Lower lobe of right lung (tissue), 2 donors: ENCODE measurements around the gene RAP1GAP. TPM values are rescaled to one million over a fixed set of nuclear protein-coding genes. Genes with fewer than 3 reads are reported as not detected.
A peak's percentile ranks its signal among the peaks of the same experiment; 100 is the strongest.

Experiments
- ATAC-seq, 2 donors: fragments of 200-7000 bp; cut with Tn5 transposase; one replicate each; pipeline ENCODE4 v1.9.1; 2020 to 2022; ENCODE audit warnings: mild to moderate bottlenecking in 2 of 2, moderate library complexity in 2 of 2
- DNase-seq: peaks from one replicate; pipeline ENCODE4 v3.0.0-alpha.2; 2020
- H3K27ac ChIP-seq: fragments of 200-600 bp; one replicate; pipeline ENCODE4 v1.8.0; 2022
- H3K27me3 ChIP-seq: fragments of 200-600 bp; one replicate; pipeline ENCODE4 v1.8.0; 2022; ENCODE audit warnings: low read depth
- H3K36me3 ChIP-seq: fragments of 200-600 bp; one replicate; pipeline ENCODE4 v1.8.0; 2022; ENCODE audit warnings: mild to moderate bottlenecking
- H3K4me1 ChIP-seq: fragments of 200-600 bp; one replicate; pipeline ENCODE4 v1.8.0; 2022
- H3K4me3 ChIP-seq: fragments of 200-600 bp; one replicate; pipeline ENCODE4 v1.8.0; 2022; ENCODE audit warnings: mild to moderate bottlenecking
- H3K9me3 ChIP-seq: fragments of 200-600 bp; one replicate; pipeline ENCODE4 v1.8.0; 2022
- intact Hi-C: fragments of 100-400 bp; cut with DNase I; formaldehyde crosslinking; loops from one replicate; pipeline ENCODE4 v1.11.0; 2022
- total RNA-seq: library from RNA; stranded (reverse); fragmentation: NEBNext Ultra II Directional; extraction: Animal tissue kit (Norgen Biotek cat#: 25700); gene quantifications from one replicate; pipeline ENCODE4 v1.2.1, GENCODE V29; 2021
- TF ChIP-seq, protein P1 (sequence below): fragments of 200-600 bp; IDR thresholded peaks from one replicate; pipeline ENCODE4 v1.8.0; 2022; ENCODE audit warnings: antibody characterized with exemption, mild to moderate bottlenecking
- donor health status: DM: no; HTN: yes; CAD: no; lungs with severe emphysema.

Gene RAP1GAP
- total RNA-seq, 1 donor from 2014 or later = 33.7 TPM

DNA sequence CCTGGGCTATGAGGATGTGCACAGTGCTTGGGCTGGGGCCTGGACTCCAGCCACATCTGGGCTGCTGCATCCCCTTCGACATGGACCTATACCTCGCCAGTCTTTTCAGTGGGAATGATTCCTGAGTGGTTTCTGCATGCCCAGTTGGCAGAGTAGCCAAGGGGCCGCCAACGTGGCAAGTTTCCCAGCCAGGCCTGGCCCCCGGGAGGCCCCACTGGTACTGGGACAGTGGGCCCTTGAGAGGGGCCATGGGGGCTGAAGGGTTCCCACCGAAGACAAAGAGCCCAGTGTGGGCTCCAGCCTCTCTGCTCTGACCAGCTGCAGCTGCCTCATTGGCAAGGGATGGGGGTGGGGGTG is 15.4 kb downstream of the RAP1GAP start:
- TF ChIP-seq, protein P1, sequence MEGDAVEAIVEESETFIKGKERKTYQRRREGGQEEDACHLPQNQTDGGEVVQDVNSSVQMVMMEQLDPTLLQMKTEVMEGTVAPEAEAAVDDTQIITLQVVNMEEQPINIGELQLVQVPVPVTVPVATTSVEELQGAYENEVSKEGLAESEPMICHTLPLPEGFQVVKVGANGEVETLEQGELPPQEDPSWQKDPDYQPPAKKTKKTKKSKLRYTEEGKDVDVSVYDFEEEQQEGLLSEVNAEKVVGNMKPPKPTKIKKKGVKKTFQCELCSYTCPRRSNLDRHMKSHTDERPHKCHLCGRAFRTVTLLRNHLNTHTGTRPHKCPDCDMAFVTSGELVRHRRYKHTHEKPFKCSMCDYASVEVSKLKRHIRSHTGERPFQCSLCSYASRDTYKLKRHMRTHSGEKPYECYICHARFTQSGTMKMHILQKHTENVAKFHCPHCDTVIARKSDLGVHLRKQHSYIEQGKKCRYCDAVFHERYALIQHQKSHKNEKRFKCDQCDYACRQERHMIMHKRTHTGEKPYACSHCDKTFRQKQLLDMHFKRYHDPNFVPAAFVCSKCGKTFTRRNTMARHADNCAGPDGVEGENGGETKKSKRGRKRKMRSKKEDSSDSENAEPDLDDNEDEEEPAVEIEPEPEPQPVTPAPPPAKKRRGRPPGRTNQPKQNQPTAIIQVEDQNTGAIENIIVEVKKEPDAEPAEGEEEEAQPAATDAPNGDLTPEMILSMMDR = no peak
- no peak for DNase-seq
- Histone ChIP-seq H3K4me1 (peaks cover 7% of the 10 kb centered on the region), H3K36me3 (no peaks in the 10 kb centered on the region), H3K9me3 (no peaks in the 10 kb centered on the region), H3K27me3 (peaks cover 24% of the 10 kb centered on the region), H3K4me3 (no peak overlapping the region), H3K27ac (no peak overlapping the region)
- intact Hi-C loops = no loop called here
- no peak for ATAC-seq

DNA sequence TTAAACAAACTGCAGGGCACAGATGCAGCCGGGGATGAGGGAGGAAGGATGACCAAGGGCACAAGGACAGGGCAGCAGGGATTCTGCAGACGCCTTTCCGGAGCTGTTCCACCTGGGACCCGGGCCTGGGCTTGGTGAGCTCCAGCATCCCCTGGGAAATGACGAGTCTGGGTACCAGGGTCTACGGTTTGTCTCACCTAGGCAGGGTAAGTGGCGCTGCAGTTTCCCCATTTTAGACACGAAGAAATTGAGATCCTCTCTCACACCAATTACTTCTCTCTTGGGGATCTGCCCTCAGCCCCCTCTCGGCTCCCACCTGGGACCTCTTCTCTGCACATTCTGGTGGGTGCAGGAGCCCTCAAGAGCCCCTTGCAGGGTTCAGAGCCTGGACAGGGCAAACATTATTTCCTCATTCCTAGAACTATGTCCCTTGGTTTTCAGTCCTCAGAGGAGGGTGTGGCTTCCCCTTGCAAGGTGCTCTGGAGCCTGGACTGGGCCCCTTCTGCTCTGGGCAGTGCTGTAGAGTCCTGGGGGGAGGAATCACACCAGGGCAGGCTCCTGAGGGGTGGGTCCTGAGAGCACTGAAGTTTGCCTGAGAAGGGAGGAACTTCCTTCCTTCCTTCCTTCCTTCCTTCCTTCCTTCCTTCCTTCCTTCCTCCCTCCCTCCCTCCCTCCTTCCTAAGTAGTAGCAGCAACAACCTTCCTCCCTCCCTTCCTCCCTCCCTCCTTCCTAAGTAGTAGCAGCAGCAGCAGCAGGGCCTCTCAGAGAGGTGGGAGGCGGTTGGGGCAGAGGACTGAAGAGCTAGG is 16.0 kb downstream of the RAP1GAP start:
- H3K4me3 ChIP-seq = no peak overlapping the region
- H3K27me3 ChIP-seq = peaks cover 29% of the 10 kb centered on the region
- no peak overlapping the region for H3K27ac ChIP-seq

DNA sequence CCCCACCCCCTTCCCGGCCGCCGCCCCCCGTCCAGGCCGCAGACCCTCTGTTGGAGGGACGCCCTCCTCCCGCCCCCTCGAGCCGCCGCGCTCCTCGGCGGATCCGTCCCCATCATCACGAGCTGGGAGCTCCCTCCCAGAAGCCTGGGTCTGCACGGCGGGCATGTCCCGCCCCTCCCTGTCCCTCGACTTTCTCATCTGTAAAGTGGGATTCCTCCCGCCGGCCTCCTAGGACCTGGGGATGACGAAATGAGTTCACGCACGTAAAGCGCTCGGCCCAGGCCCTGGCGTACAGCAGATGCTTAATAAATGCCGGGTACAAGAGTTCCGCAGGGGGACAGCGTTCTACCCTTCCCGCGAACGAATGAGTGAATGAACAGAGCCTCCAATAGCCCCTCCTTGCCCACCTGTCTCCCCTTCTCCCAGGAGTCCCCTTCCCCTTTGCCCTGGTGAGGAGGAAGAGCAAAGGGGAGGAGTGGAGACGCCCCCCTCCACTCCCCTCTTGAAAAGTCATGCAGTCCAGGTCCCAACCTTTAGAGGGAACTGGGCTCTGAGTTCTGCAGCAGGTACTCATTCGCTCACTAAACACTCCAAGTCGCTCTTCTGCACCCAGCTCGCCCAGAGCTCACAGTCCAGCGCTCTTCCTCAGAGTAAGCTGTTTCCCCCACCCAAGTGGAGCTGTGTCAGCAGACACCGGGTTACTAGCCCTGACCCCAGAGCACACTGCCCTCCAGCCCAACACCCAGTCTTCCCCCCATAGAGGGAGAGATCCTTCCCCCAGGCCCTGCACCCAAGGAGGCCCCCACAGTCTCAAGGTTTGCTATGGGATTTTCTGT is 16.8 kb downstream of the RAP1GAP start:
- intact Hi-C loops = no loop called here
- ATAC-seq = peak; percentile 8 to 39
- no peak overlapping the region for H3K27ac ChIP-seq

More for the DNA sequence above, 16.0 kb downstream of the RAP1GAP start:
- DNase-seq = no peak
- peak; percentile 32 to 47 for ATAC-seq
- no peaks in the 10 kb centered on the region for H3K36me3 ChIP-seq
- intact Hi-C loops = no loop called here
- H3K9me3 ChIP-seq = no peaks in the 10 kb centered on the region
- TF ChIP-seq, protein P1 = no peak
- peaks cover 7% of the 10 kb centered on the region for H3K4me1 ChIP-seq

DNA sequence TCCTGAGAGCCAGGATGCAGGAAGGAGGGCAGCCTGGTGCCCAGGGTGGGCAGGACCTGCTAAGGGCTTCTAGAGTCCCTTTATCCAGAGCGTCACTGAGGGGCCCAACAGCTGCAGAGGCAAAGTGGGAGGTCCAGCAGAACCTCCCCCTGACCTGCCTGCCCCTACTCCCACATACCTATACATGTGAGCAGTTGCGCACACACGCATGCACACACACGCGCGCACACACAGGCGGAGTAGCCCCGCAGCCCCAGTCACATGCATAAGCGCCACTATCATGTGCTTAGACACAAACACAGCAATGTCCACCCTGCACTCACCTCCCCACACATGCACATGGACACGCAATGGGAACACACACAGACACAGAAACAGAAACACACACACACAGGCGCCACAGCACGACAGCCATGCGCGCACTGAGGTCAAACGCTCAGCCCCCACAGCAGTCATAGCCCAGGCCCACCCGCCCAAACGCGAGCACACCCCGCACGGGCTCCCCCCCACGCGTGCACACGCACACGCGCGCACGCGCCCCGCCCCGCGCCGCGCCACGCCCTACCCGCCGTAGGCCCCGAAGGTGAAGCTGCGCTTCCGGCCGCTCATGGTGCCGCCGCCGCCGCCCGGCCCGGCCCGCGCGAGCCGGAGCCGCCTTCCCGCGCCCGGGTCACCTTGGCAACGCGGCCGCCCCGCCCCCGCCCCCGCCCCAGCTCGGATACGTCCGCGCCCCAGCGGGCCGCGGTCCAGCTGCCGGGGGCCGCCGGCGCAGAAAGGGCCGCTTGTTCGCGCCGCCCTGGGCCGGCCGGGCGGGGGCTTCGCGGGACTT is 17.7 kb downstream of the RAP1GAP start:
- peaks cover 44% of the 10 kb centered on the region for H3K27me3 ChIP-seq
- no peaks in the 10 kb centered on the region for H3K36me3 ChIP-seq
- ATAC-seq = peak; percentile 68 to 73
- H3K9me3 ChIP-seq = no peaks in the 10 kb centered on the region
- H3K4me1 ChIP-seq = peaks cover 7% of the 10 kb centered on the region
- TF ChIP-seq, protein P1 = no peak
- peak overlapping the region; percentile 54 for H3K4me3 ChIP-seq
- intact Hi-C loops = no loop called here
- no peak for DNase-seq
- no peak overlapping the region for H3K27ac ChIP-seq

More for the DNA sequence above, 16.8 kb downstream of the RAP1GAP start:
- Histone ChIP-seq H3K4me1 (peaks cover 7% of the 10 kb centered on the region), H3K4me3 (no peak overlapping the region), H3K27me3 (peaks cover 38% of the 10 kb centered on the region), H3K9me3 (no peaks in the 10 kb centered on the region), H3K36me3 (no peaks in the 10 kb centered on the region)
- DNase-seq = no peak
- TF ChIP-seq, protein P1 = no peak

DNA sequence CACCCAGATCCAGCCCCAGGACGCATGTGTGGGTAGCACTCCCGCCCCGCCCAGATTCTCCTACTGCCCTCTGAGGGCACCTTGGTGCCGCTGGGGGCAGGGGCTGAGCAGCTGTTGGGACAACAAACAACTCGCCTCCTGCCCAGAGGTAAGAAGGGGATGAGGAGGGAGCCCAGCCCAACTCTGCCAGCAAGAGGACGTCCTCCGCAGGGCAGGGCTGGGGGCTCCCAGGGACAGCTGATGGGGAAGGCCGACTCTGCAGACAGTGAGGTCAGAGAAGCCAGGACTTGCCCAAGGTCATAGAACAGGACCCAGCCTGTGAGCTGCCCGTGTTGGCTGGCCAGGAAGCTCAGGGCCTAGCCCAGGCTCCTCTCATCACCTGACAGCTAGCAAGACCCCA is 18.8 kb downstream of the RAP1GAP start:
- TF ChIP-seq, protein P1 = no peak
- no peak for DNase-seq
- peaks cover 7% of the 10 kb centered on the region for H3K4me1 ChIP-seq
- no peak overlapping the region for H3K27ac ChIP-seq
- intact Hi-C loops = no loop called here
- H3K4me3 ChIP-seq = no peak overlapping the region
- H3K9me3 ChIP-seq = no peaks in the 10 kb centered on the region
- H3K27me3 ChIP-seq = peaks cover 48% of the 10 kb centered on the region
- no peaks in the 10 kb centered on the region for H3K36me3 ChIP-seq
- no peak for ATAC-seq
